ENCODE results near the gene TBC1D22B. TPM values are rescaled to one million over a fixed set of nuclear protein-coding genes. Genes with fewer than 3 reads are reported as not detected.

Gene TBC1D22B, protein sequence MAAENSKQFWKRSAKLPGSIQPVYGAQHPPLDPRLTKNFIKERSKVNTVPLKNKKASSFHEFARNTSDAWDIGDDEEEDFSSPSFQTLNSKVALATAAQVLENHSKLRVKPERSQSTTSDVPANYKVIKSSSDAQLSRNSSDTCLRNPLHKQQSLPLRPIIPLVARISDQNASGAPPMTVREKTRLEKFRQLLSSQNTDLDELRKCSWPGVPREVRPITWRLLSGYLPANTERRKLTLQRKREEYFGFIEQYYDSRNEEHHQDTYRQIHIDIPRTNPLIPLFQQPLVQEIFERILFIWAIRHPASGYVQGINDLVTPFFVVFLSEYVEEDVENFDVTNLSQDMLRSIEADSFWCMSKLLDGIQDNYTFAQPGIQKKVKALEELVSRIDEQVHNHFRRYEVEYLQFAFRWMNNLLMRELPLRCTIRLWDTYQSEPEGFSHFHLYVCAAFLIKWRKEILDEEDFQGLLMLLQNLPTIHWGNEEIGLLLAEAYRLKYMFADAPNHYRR
- 7.6 and 10.5 TPM in 2 replicates for total RNA-seq

DNA sequence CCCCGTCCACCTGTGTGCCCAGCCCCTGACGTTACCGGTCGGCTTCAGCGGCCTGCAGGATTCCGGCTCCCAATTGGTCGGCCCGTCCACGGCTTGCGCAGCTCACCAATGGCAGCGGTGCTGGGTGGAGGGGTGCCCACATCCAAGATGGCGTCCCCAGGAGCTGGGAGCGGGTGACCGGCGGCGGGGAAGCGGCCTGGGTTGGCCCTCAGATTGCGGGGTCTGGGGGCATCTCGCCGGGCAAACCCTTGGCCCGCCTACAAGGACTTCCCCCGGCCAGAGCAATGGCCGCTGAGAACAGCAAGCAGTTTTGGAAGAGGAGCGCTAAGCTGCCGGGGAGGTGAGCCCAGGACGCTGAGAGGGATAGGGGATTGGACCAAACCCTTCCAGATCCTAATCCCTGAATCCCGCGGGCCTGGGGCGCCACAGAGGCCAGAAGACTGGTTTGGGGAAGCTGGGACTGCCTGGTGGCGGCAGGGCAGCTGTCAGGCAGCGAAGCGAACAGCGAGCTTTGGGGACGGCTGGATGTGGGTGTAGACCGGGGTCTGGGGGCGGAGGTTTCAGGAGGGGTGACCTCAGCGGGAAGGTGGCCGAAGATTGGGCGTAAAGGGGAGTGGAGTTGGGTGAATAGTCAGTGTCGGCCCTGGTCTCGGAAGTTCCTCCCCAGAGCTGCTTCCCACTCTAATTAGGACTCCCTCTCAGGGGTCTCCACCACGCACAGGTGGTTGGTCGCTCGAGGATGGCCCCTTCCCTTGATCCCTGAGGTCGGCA, at the start of gene TBC1D22B, which contains the start of gene TMEM217:
TBC1D22B (plus strand) TSS at position 139 of the 771 bp plus-strand sequence; CDS start at position 285, 146 bp downstream.
TMEM217 (minus strand) TSS at position 511 of the 771 bp plus-strand sequence. CDS start 39,114 bp downstream, outside the sequence.
- DNase-seq (ENCODE audit: low read depth in 2 of 2), result peak; percentile 89 to 97

DNA sequence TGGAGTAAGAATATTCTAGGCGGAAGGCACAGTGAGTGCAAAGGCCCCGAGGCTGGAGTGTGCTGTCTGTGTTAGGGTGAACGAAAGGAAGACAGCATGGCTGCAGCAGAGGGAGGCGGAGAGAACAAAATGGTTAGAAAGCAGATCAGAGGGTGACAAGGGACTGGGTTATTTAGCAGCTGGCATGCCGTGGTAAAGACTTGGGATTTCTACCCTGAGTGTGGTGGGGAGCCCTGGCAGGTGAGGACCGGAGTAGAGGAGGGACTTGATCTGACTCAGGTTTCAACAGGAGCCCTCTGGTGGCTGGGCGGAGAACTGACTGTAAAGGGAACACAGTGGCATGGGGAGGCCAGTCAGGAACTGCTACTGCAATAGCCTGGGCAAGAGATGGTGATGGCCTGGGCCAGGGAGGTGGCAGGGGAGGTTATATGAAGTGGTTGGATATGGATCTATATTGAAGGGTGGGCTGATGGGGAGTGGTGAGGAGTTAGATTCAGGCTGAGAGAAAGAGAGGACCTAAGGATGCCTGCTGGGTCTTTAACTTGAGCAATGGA, 49.6 kb upstream of the TBC1D22B start:
- DNase-seq (ENCODE audit: low read depth in 2 of 2), result peak; percentile 52 to 76

- DNase-seq (ENCODE audit: low read depth in 2 of 2), result no peak
Observed at GRCh38 chr6:37208793-37209192, 48.8 kb upstream of the TBC1D22B start.

GRCh38 chr6:37209461-37210205, 47.9 kb upstream of the TBC1D22B start:
- DNase-seq (ENCODE audit: low read depth in 2 of 2), result no peak

DNA sequence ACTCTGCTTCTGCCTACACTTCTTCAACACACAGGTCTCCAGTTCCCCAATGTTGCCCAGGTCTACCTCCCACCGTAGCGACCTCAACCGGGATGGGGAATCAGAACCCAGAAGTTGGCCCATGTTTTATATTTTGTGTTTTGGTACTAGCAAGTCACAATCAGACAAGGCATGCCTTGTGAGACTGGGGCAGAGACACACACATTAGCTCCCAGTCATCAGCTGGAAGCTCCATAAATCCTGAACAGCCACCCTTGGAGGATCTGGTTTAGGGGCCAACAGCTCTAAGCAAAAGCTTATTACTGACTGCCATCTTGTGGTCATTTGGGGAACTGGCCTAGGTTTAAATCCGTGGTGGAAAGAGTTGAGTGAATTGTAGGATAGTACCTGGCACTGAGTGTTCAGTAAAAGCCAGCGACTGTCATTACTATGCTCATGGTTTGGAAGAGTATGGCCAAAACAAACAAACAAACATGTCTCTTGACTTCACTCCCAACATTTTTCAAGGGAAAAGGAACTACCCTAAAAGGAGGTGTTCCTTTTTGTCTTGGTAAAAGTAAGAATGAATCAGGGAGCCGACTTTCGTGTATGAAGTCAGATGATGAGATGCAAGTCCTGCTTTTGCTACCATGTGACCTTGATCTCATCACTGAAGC, 47.1 kb upstream of the TBC1D22B start:
- DNase-seq (ENCODE audit: low read depth in 2 of 2), result peak; percentile 78 to 82

GRCh38 chr6:37212268-37212667, 45.3 kb upstream of the TBC1D22B start:
- peak in 1 of 2 donors; percentile 28 for DNase-seq (ENCODE audit: low read depth in 2 of 2)

DNA sequence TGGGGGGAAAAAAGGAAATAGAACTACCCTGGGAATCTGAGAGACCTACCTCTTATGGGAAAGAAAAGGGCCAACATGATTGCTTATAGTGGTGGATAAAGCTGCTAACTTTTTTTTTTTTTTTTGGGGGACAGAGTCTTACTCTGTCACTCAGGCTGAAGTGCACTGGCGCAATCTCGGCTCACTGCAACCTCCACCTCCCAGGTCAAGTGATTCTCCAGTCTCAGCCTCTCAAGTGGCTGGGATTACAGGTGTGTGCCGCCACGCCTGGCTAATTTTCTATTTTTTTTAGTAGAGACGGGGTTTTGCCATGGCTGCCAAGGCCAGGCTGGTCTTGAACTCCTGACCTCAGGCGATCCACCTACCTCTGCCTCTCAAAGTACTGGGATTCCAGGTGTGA, 39.5 kb upstream of the TBC1D22B start:
- no peak for DNase-seq (ENCODE audit: low read depth in 2 of 2)

GRCh38 chr6:37218511-37218910, 39.1 kb upstream of the TBC1D22B start:
- DNase-seq (ENCODE audit: low read depth in 2 of 2), result peak; percentile 26 to 72

GRCh38 chr6:37221585-37222124, 35.9 kb upstream of the TBC1D22B start:
- DNase-seq (ENCODE audit: low read depth in 2 of 2), result no peak

DNA sequence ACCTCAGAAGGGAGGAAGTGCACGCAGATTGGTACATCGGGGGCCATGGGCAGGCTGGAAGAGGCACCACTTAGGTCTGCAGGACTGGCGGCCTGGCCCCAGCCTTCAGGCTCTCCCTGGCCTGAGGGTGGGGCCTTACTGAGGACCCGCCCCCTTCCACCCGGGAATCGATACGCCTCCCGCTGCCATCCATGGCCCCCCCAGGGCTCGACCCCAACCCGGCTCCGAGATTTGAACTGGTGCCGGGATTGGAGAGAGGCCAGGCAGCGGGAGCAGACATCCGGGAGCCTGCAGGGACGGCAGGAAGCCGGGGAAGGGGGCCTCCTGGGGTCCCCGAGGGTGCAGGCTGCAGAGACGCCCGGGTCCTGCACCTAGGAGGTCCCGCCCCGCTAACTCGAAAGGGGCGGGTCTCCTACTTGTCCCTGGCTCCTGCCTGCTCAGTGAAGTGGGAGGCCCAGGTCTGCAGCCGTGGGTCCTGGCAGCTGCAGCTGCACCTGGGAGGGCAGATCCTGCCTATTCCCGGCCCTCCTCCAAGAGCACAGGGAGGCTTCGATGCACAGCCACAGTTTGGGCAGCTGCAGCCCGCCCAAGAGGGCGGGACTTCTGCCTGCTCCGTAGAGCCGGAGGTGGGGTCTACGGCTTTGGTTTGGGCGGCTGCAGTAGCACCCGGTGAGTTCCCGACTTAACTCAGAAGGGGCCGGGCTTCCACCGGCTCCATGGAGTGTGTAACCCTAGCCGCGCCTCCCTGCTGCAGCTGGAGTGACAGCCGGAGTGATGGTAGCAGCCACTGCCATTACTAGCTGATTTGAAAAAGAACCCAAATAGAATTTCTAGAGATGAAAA, 35.2 kb upstream of the TBC1D22B start:
- peak; percentile 61 to 79 for DNase-seq (ENCODE audit: low read depth in 2 of 2)

- no peak for DNase-seq (ENCODE audit: low read depth in 2 of 2)
Observed at GRCh38 chr6:37222992-37223391, 34.6 kb upstream of the TBC1D22B start.

GRCh38 chr6:37225350-37226169, 32.0 kb upstream of the TBC1D22B start:
- no peak for DNase-seq (ENCODE audit: low read depth in 2 of 2)

- DNase-seq (ENCODE audit: low read depth in 2 of 2), result no peak
Observed at GRCh38 chr6:37230104-37230503, 27.5 kb upstream of the TBC1D22B start.

DNA sequence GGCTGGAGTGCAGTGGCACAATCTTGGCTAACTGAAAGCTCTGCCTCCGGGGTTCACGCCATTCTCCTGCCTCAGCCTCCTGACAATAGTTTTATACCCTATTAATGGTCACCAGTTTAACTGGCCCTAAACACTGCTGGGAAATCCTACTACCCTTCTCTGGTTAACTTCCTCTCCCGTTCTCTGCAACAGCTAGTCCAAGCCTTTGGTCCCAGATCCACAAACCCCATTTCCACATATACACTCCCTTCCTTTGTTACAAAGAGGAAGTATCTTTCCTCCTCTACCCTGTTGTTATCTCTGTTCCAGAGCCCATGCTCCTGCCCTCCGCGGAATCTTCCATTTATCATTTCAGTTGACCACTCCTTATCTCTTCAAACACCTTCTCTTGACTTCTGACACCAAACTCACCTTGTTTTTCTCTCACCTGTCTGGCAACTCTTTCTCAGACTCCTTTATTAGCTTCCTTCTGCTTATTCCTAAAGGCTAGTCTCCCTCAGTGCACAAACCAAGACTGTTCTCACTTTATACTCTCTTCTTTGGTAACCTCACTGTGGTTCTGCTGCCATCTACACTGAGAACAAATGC, 25.0 kb upstream of the TBC1D22B start:
- DNase-seq (ENCODE audit: low read depth in 2 of 2), result no peak

DNA sequence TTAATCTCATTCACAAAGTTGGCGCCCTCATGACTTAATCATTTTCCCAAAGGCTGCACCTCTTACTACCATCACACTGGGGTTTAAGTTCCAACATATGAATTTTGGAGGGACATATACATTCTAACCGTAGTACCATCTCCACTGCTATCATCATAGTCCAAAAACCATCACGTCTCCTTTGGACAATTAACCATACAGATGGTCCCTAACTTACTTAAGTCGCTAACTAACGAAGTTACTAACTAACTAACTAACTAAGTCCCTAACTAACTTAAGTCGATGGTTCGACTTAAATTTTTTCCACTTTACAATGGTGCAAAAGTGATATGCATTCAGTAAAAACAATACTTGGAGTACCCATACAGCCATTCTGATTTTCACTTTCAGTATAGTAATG, 24.0 kb upstream of the TBC1D22B start:
- DNase-seq (ENCODE audit: low read depth in 2 of 2), result no peak

GRCh38 chr6:37236921-37237320, 20.7 kb upstream of the TBC1D22B start:
- peak in 1 of 2 donors; percentile 64 for DNase-seq (ENCODE audit: low read depth in 2 of 2)

GRCh38 chr6:37237789-37238188, 19.8 kb upstream of the TBC1D22B start:
- no peak for DNase-seq (ENCODE audit: low read depth in 2 of 2)

- no peak for DNase-seq (ENCODE audit: low read depth in 2 of 2)
Observed at GRCh38 chr6:37238381-37238780, 19.2 kb upstream of the TBC1D22B start.
